Panc1 (cell line): Measurements from ENCODE around the gene WDR20. TPM values are rescaled to one million over a fixed set of nuclear protein-coding genes. Genes with fewer than 3 reads are reported as not detected.

Source experiments
- ATAC-seq: fragments of 200-7000 bp; cut with Tn5 transposase; 2 replicates; pipeline ENCODE4 v1.9.1; 2020; ENCODE audit warnings: mild to moderate bottlenecking, moderate library complexity
- BruUV-seq: library from RNA; stranded (reverse); fragments of 400-500 nt; replicated peaks from 2 replicates; lab custom pipeline; 2021; lab: Mats Ljungman, UMichigan
- CTCF ChIA-PET: fragments of 300-600 bp; sonication (Branson Sonifier 250); formaldehyde crosslinking; loops from one replicate; lab custom pipeline; 2022; ENCODE audit warnings: antibody characterized with exemption; lab: Charles Lee
- POLR2A ChIA-PET: fragments of 300-600 bp; sonication (Branson Sonifier 250); formaldehyde crosslinking; loops from one replicate; lab custom pipeline; 2022; ENCODE audit warnings: antibody characterized with exemption; lab: Charles Lee
- DNase-seq: peaks from one replicate; pipeline ENCODE4 v3.0.0-alpha.2; 2010; ENCODE audit warnings: low read depth, low spot score
- H3K27ac ChIP-seq: 2 replicates; pipeline ENCODE4 v1.5.1; 2011; ENCODE audit warnings: mild to moderate bottlenecking, low read length, inconsistent platforms
- H3K27me3 ChIP-seq: fragments of 200-500 bp; sonication (Bioruptor generic); 2 replicates; pipeline ENCODE4 v1.6.0; 2014; ENCODE audit warnings: low read length, inconsistent platforms; ENCODE audit not compliant: control insufficient read depth, insufficient read depth
- H3K36me3 ChIP-seq: fragments of 200-500 bp; sonication (Bioruptor generic); 2 replicates; pipeline ENCODE4 v1.5.1; 2014; ENCODE audit warnings: inconsistent platforms, mild to moderate bottlenecking, low read length, moderate library complexity; ENCODE audit not compliant: control insufficient read depth, insufficient read depth
- H3K4me1 ChIP-seq: 2 replicates; pipeline ENCODE4 v1.5.1; 2011; ENCODE audit warnings: inconsistent platforms, mild to moderate bottlenecking, low read length, moderate library complexity; ENCODE audit not compliant: control insufficient read depth, insufficient read depth
- H3K4me3 ChIP-seq, 2 experiments: 2 replicates each; pipeline ENCODE4 v1.5.1; 2011 to 2012; ENCODE audit warnings: low read depth in 2 of 2, low read length in 2 of 2, mild to moderate bottlenecking in 2 of 2, inconsistent platforms in 1 of 2, moderate library complexity in 1 of 2
- H3K9me3 ChIP-seq: fragments of 200-500 bp; sonication (Bioruptor generic); 2 replicates; pipeline ENCODE4 v1.5.1; 2014; ENCODE audit warnings: low read depth, mild to moderate bottlenecking, inconsistent platforms, low read length, moderate library complexity; ENCODE audit not compliant: control insufficient read depth, insufficient read depth
- POLR2AphosphoS5 ChIP-seq: IDR thresholded peaks from 2 replicates; pipeline ENCODE4 v1.6.1; 2012; ENCODE audit warnings: mild to moderate bottlenecking, low read depth, low read length, moderate library complexity
- SIN3A ChIP-seq: IDR thresholded peaks from 2 replicates; pipeline ENCODE4 v1.6.1; 2012; ENCODE audit warnings: low read depth, mild to moderate bottlenecking, low read length, moderate library complexity, borderline replicate concordance; ENCODE audit not compliant: insufficient read depth
- TCF7L2 ChIP-seq: IDR thresholded peaks from 2 replicates; pipeline ENCODE4 v1.6.1; 2011; ENCODE audit warnings: mild to moderate bottlenecking, low read depth, low read length, inconsistent platforms
- in situ Hi-C: cut with HindIII; loops from 2 replicates; pipeline ENCODE4 v1.10.0; 2016; ENCODE audit warnings: low sequenced_read_pairs, low pct_unique_long_range_greater_than_20kb
- intact Hi-C: fragments of 100-400 bp; cut with micrococcal nuclease; formaldehyde crosslinking; loops from one replicate; pipeline ENCODE4 v1.10.0; 2022; ENCODE audit not compliant: unreplicated experiment
- total RNA-seq: library from RNA; stranded (reverse); gene quantifications from one replicate; pipeline ENCODE4 v1.2.1, GENCODE V29; 2021; ENCODE audit not compliant: unreplicated experiment
- TF ChIP-seq, protein P1 (sequence below), 2 experiments: IDR thresholded peaks; 2 replicates each; pipeline ENCODE4 v1.6.1; 2011 to 2012; ENCODE audit warnings: low read depth in 2 of 2, control low read depth in 1 of 2, low read length in 1 of 2, mild to moderate bottlenecking in 1 of 2, moderate library complexity in 1 of 2; ENCODE audit not compliant: insufficient read depth in 1 of 2
- TF ChIP-seq, protein P2 (sequence below): fragments of 450-650 bp; IDR thresholded peaks from 2 replicates; pipeline ENCODE4 v1.5.1; 2017; ENCODE audit warnings: mild to moderate bottlenecking

Gene WDR20
- total RNA-seq, 1 experiment from 2014 or later, result 20.2 TPM

DNA sequence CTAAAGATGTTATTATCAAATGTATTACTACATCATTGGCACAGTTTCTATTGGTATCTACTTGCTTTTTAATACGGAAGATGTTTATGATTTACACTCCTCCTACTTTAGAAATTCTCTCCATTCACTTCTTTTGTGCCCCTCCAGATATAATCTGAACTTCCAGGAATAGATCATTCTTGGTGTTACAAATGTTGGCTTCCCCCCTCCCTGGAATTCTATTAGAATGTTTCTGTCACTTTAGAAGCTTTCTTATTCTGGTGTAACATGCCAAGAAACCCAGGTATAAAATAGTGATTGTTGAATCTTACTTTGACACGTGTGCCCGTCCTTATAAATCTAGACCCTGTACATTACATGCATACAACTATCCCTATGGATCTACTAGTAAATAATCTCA lies 1.2 kb upstream of the WDR20 start:
- no peaks in the 10 kb centered on the region for H3K9me3 ChIP-seq
- in situ Hi-C loops, result no loop called here
- peak overlapping the region; percentile 79 for H3K27ac ChIP-seq
- ChIA-PET POLR2A (no interaction called here), CTCF (interaction anchor here (0.6 kb wide), 1 partner anchor 43 kb away, joined by 5 read pairs; no protein-coding TSS in a partner anchor)
- peak overlapping the region; percentile 84 to 95 for H3K4me3 ChIP-seq
- no peak for ATAC-seq
- H3K27me3 ChIP-seq, result no peaks in the 10 kb centered on the region
- H3K36me3 ChIP-seq, result peaks cover 5% of the 10 kb centered on the region; the same call in 1 of the 2 replicates
- DNase-seq, result no peak
- TF ChIP-seq, protein P1, sequence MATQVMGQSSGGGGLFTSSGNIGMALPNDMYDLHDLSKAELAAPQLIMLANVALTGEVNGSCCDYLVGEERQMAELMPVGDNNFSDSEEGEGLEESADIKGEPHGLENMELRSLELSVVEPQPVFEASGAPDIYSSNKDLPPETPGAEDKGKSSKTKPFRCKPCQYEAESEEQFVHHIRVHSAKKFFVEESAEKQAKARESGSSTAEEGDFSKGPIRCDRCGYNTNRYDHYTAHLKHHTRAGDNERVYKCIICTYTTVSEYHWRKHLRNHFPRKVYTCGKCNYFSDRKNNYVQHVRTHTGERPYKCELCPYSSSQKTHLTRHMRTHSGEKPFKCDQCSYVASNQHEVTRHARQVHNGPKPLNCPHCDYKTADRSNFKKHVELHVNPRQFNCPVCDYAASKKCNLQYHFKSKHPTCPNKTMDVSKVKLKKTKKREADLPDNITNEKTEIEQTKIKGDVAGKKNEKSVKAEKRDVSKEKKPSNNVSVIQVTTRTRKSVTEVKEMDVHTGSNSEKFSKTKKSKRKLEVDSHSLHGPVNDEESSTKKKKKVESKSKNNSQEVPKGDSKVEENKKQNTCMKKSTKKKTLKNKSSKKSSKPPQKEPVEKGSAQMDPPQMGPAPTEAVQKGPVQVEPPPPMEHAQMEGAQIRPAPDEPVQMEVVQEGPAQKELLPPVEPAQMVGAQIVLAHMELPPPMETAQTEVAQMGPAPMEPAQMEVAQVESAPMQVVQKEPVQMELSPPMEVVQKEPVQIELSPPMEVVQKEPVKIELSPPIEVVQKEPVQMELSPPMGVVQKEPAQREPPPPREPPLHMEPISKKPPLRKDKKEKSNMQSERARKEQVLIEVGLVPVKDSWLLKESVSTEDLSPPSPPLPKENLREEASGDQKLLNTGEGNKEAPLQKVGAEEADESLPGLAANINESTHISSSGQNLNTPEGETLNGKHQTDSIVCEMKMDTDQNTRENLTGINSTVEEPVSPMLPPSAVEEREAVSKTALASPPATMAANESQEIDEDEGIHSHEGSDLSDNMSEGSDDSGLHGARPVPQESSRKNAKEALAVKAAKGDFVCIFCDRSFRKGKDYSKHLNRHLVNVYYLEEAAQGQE (IDR thresholded peaks at IDR 0.05; ENCODE audit: insufficient read depth in 1 of 2, low read depth in 2 of 2, low read length in 1 of 2), result no peak
- TF ChIP-seq SIN3A (no peak), POLR2AphosphoS5 (no peak), TCF7L2 (no peak)
- TF ChIP-seq, protein P2, sequence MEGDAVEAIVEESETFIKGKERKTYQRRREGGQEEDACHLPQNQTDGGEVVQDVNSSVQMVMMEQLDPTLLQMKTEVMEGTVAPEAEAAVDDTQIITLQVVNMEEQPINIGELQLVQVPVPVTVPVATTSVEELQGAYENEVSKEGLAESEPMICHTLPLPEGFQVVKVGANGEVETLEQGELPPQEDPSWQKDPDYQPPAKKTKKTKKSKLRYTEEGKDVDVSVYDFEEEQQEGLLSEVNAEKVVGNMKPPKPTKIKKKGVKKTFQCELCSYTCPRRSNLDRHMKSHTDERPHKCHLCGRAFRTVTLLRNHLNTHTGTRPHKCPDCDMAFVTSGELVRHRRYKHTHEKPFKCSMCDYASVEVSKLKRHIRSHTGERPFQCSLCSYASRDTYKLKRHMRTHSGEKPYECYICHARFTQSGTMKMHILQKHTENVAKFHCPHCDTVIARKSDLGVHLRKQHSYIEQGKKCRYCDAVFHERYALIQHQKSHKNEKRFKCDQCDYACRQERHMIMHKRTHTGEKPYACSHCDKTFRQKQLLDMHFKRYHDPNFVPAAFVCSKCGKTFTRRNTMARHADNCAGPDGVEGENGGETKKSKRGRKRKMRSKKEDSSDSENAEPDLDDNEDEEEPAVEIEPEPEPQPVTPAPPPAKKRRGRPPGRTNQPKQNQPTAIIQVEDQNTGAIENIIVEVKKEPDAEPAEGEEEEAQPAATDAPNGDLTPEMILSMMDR, result no peak
- BruUV-seq, result TSS peak; percentile 88
- H3K4me1 ChIP-seq, result peaks cover 8% of the 10 kb centered on the region; the same call in 1 of the 2 replicates
- intact Hi-C loops, result no loop called here

DNA sequence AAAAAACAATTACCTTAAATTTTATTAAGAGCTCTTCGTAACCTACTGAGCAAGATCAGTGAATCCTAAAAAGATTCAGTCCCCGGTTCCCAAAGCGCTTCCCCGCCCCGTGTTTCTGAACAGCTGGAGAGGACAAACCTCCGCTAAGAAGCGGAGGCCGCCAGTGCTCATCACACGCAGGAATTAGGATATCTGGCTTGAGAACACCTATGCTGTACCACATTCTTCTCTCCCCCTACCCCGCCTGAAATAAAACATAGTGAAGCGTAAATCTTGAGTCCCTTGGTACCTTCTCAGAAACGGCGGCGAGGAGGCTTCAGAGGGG lies 774 bp upstream of the WDR20 start:
- TF ChIP-seq, protein P2, result no peak
- 0 out of 2 replicates have a peak, but pooled peaks have one; percentile 24 for TF ChIP-seq SIN3A
- Histone ChIP-seq H3K27me3 (no peaks in the 10 kb centered on the region), H3K27ac (peak overlapping the region; percentile 79), H3K4me1 (peaks cover 8% of the 10 kb centered on the region; the same call in 1 of the 2 replicates), H3K36me3 (peaks cover 5% of the 10 kb centered on the region; the same call in 1 of the 2 replicates), H3K9me3 (no peaks in the 10 kb centered on the region), H3K4me3 (peak overlapping the region; percentile 84 to 95)
- in situ Hi-C loops (no loop called here), intact Hi-C loops (no loop called here)
- BruUV-seq, result no TSS peak
- ATAC-seq, result peak; percentile 28; the same call in 1 of the 2 replicates
- ChIA-PET POLR2A (no interaction called here), CTCF (interaction anchor here (0.6 kb wide), 1 partner anchor 42 kb away, joined by 5 read pairs; no protein-coding TSS in a partner anchor)
- no peak for DNase-seq
